Measurements from ENCODE around the gene COL11A1.

COL11A1 gene

DNA sequence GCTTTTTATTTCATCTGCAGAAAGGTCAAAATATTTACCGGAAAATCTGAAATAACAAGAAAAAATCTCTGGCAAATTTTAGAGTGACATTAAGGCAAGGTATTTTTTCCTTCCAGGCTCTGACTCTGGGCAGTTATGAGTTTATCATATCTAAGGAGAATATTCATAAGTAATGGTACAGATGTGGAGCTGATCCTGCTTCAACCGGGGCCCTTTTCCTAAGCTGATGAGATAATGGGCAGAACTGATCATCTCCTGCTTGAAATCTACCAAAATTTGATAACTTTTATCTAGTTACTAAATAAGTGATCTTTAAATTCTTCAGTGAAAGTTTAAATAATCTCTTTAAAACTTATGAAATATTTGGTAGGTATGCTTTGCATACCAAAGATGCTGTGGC, 211.6 kb downstream of the COL11A1 start:
- no peak for DNase-seq

- DNase-seq, result no peak
Observed at GRCh38 chr1:102896286-102896685, 212.0 kb downstream of the COL11A1 start.

GRCh38 chr1:102891868-102892625, 216.3 kb downstream of the COL11A1 start:
- DNase-seq, result peak; percentile 80

DNA sequence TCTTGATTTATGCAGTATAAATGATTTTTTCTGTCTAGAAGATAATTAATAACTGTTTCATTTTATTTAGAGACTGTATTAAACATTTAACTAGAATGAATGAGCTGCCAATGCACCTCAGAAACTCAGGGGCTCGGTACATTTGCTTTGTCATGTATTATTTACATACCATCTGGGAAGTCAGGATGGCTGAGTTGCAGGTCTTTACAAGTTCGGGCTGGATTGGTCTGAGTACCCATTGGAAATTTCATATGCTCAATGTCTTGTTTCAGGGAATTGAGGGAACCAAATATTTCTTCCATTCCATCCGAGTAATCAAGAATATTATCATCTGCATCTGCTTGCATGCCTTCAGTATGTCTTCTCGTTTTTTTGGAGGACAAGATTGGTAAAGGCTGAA, 221.7 kb downstream of the COL11A1 start:
- no peak for DNase-seq

DNA sequence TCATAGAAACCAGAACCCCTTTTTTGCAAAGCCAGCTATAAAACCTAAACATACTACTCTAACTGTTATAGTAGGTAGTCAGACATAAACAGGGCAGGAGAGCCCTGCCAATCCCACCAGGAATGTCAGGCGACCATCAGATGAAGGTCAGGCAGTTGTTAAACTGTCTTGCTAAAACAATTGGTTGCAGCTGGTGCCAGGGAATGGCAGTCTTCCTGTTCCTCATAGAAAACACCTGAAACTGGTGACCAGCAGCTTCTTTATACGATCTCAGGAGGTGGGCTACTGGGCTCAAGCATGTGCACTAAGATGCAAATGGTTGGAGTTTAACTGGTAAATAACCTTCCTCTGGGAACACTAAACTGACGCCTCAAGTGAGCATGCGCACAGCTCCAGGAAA, 224.1 kb downstream of the COL11A1 start:
- no peak for DNase-seq

DNA sequence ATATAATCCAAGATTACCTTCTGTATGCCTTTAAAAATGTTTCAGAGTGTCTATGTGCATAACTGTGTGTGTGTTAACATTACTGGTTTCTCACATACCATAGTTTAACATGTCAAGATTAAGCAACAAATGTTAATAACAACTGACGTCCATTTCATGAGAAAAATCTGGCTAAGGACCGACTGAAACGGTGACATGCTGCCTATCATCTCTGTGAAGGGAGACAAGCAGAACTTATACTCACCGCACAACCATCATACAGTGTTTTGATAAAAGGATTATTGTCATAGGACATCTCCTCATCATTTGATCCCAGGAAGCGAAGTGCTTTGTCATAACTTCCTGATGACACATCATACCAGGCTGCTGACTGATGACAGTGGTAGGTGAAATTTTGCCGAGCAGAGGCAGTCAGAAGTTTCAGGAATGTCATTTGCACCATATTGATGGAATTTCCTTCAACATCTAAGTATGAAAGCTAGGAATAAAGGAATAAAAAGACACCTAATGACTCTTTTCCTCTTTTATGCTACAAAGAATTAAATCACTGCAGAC, 228.8 kb downstream of the COL11A1 start:
- peak; percentile 47 for DNase-seq

- no peak for DNase-seq
Observed at GRCh38 chr1:102875756-102876155, 232.6 kb downstream of the COL11A1 start.

GRCh38 chr1:102872526-102872925, 235.8 kb downstream of the COL11A1 start:
- DNase-seq, result no peak

DNA sequence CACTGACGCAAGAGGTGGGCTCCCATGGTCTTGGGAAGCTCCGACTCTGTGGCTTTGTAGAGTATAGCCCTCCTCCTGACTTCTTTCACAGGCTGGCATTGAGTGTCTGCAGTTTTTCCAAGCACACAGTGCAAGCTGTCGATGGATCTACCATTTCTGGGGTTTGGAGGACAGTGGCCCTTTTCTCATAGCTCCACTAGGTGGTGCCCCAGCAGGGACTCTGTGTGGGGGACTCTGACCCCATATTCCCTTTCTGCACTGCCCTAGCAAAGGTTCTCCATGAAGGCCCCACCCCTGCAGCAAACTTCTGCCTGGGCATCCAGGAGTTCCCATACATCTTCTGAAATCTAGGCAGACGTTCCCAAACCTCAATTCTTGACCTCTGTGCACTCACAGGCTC, 236.2 kb downstream of the COL11A1 start:
- DNase-seq, result no peak

- DNase-seq, result no peak
Observed at GRCh38 chr1:102863704-102864103, 244.6 kb downstream of the COL11A1 start.

GRCh38 chr1:102861247-102861646, 247.1 kb downstream of the COL11A1 start:
- DNase-seq, result no peak

DNA sequence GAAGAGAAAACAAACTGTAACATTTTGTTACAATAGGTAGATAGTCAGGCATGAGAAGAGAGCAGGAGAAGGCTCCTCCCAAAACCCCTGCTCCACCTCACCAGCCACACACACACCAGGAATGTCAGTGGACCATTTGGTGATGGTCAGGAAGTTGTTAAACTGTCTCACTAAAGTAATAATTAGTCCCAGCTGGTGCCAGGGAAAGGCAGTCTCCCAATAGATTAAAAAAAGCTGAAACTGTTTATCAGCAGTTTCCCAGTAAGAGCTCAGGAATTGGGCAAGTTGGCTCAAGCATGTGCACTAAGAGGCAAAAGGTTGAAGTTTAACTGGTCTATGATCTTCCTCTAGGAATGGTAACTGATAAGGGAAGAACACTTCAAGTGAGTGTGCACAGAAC, 249.6 kb downstream of the COL11A1 start:
- DNase-seq, result no peak

GRCh38 chr1:102857251-102857650, 251.1 kb downstream of the COL11A1 start:
- no peak for DNase-seq

DNA sequence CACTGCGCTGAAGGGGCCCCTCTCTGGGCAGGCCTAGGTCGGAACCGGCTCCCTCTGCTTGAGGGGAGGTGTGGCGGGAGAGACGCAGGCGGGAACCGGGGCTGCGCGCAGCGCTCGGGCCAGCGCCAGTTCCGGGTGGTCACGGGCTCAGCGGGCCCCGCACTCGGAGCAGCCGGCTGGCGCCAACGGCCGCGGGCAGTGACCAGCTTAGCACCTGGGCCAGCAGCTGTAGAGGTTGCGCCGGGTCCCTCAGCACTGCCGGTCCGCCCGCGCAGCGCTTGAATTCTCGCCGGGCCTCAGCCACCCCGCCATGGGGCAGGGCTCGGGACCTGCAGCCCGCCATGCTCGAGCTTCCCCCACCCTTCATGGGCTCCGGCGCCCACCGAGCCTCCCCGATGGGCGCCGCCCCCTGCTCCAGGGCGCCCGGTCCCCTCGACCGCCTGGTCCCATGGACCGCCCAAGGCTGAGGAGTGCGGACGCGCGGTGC, 254.6 kb downstream of the COL11A1 start:
- DNase-seq, result no peak

- no peak for DNase-seq
Observed at GRCh38 chr1:102853136-102853535, 255.2 kb downstream of the COL11A1 start.

DNA sequence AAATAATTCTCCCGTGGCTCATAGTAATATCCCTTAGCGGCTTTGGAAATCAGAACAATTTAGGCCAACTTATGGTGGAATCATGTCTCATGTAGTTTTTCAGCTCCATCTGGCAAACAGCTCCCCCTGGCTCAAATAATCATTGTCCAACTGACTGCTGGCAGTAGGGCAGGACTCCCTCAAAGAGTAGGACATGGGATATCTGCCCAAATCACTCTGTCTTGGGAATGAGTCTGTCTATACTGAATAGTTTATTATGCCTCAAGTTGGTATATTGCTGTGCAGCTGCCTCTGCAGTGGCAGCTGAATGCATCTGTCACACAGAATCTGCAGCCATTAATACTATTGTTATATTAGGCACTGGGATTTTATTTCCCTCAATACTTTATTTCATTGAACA, 255.7 kb downstream of the COL11A1 start:
- no peak for DNase-seq

GRCh38 chr1:102851616-102852015, 256.7 kb downstream of the COL11A1 start:
- DNase-seq, result no peak

- no peak for DNase-seq
Observed at GRCh38 chr1:102842606-102843005, 265.7 kb downstream of the COL11A1 start.

DNA sequence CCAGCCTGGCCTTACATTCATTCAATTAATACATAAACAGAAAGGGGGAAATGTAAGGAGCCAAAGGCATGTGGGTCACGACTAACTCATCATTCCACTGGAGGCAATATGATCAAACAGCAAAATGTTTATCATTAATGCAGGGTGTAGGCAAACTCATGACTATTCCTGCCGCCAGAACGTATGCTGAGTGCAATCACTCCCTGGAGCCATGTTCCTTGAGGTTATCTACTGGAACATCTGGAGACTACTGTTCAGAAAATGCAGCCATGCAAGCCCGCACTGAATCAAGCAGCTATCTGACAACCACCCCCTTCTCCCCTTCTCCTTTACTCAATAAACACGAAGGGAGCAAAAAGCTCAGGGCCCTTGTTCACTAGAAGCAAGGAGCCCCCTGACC, 267.6 kb downstream of the COL11A1 start:
- no peak for DNase-seq

- no peak for DNase-seq
Observed at GRCh38 chr1:102838016-102838415, 270.3 kb downstream of the COL11A1 start.

GRCh38 chr1:102837551-102837950, 270.8 kb downstream of the COL11A1 start:
- DNase-seq, result no peak

DNA sequence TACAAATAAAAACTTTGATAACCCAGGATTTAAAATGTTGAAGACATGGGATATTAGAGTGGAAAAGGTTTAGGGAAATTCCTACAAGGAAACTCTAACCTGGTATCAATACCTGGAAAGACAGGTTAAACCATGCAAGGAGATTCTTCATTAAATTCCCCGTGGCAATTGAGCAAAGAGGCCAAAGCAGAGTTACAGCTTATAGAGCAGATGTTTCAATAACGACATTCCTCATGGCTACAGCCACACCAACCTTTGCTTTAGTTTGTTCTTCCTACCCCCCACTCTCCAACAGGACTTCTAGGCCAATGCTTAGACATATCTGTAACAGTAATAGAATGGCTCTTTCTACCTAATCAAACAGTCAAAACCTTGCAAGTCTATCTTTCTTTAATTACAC, 271.3 kb downstream of the COL11A1 start:
- no peak for DNase-seq

DNA sequence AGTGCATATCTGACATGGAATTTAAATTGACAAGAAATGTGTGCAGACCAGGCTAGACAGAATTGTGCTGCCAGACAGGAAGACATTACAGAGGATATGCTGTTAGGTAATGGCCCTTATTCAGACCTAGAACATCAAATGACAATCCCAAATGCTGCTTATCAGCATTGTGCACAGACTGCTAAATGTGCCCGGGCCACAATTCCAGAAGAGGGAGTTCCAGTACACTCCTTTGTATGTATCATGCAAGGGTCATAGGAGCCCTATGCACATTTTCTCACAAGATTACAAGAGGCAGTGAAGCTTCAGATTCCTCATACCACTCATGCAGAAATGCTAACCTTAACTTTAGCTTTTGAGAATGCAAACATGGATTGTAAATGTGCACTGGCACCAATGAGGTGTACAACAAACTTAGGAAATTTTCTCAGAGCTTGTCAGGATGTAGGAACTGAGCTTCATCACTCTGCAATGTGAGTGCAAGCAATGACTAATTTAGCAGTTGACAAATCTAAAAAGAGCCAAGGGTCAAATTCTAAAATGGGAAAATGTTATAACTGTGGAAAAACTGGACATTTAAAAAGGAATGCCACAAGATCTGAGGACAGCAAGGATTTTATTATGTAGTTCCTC, 273.5 kb downstream of the COL11A1 start:
- DNase-seq, result no peak

GRCh38 chr1:102833151-102833550, 275.2 kb downstream of the COL11A1 start:
- no peak for DNase-seq
